HepG2 (cell line): Measurements from ENCODE around the gene ZKSCAN3. TPM values are rescaled to one million over a fixed set of nuclear protein-coding genes. Genes with fewer than 3 reads are reported as not detected.

Source experiments
- ATAC-seq: fragments of 200-7000 bp; cut with Tn5 transposase; 3 replicates; pipeline ENCODE4 v1.9.1; 2020; ENCODE audit warnings: mild to moderate bottlenecking, moderate library complexity
- BruUV-seq: library from RNA; stranded (reverse); fragments of 400-500 nt; replicated peaks from 2 replicates; lab custom pipeline; 2021; lab: Mats Ljungman, UMichigan
- CTCF ChIA-PET: fragments of 300-600 bp; formaldehyde crosslinking; extraction: SDS; loops from one replicate; lab custom pipeline; 2021; ENCODE audit warnings: low total read pairs, inconsistent platforms, low intra/inter-chr PET ratio; lab: Yijun Ruan, JAX
- POLR2A ChIA-PET: fragments of 350-600 bp; sonication (Branson Sonifier 250); formaldehyde crosslinking; loops from one replicate; lab custom pipeline; 2020; ENCODE audit warnings: antibody characterized with exemption, inconsistent platforms; lab: Yijun Ruan, JAX
- DNase-seq: peaks from one replicate; pipeline ENCODE4 v3.0.0-alpha.2; 2015; ENCODE audit warnings: low spot score
- FAIRE-seq: peaks from 3 replicates; lab custom pipeline; 2011; peaks lifted over from hg19 to GRCh38; lab: Jason Lieb, UNC
- H2AFZ ChIP-seq: one replicate; pipeline ENCODE4 v1.6.1; 2011; ENCODE audit warnings: low read length, inconsistent platforms
- H3K27ac ChIP-seq: fragments of 300-600 bp; 3 replicates; pipeline ENCODE4 v1.8.0; 2011; ENCODE audit warnings: mixed run types, mild to moderate bottlenecking, mixed read lengths, low read length, inconsistent platforms; ENCODE audit not compliant: insufficient read depth; ENCODE audit errors: extremely low read length
- H3K27me3 ChIP-seq, 2 experiments: fragments of 200-600 bp in 1 of 2; 2 replicates in 1 of 2; 3 replicates in 1 of 2; pipeline versions ENCODE4 v1.6.0 to v1.8.0; 2011; ENCODE audit warnings: low read length in 2 of 2, mild to moderate bottlenecking in 2 of 2, moderate library complexity in 2 of 2, inconsistent platforms in 1 of 2; ENCODE audit not compliant: insufficient read depth in 2 of 2, control insufficient read depth in 1 of 2
- H3K36me3 ChIP-seq, 2 experiments: fragments of 200-600 bp in 1 of 2; replicated peaks in 1 of 2; 2 replicates in 1 of 2; 3 replicates in 1 of 2; pipeline versions ENCODE4 v1.5.1 to v1.8.0; 2011; ENCODE audit warnings: low read length in 2 of 2, inconsistent platforms in 1 of 2; ENCODE audit not compliant: insufficient read depth in 2 of 2, control insufficient read depth in 1 of 2
- H3K4me1 ChIP-seq: 2 replicates; pipeline ENCODE4 v1.5.1; 2012; ENCODE audit warnings: low read length, inconsistent platforms; ENCODE audit not compliant: insufficient read depth
- H3K4me2 ChIP-seq: 2 replicates; pipeline ENCODE4 v1.6.0; 2011; ENCODE audit warnings: low read depth, low read length, inconsistent platforms
- H3K4me3 ChIP-seq, 3 experiments: fragments of 200-600 bp in 1 of 3; sonication (generic), shearing (Covaris generic) in 1 of 3; replicated peaks in 1 of 3; 2 replicates each; pipeline ENCODE4 v1.5.1; 2011 to 2016; ENCODE audit warnings: low read length in 3 of 3, inconsistent platforms in 2 of 3, low read depth in 2 of 3, mild to moderate bottlenecking in 2 of 3, control low read depth in 1 of 3, mixed read lengths in 1 of 3; ENCODE audit not compliant: insufficient read depth in 1 of 3
- H3K79me2 ChIP-seq: one replicate; pipeline ENCODE4 v1.6.1; 2011; ENCODE audit warnings: low read length, inconsistent platforms; ENCODE audit not compliant: insufficient read depth
- H3K9ac ChIP-seq: 2 replicates; pipeline ENCODE4 v1.6.0; 2011; ENCODE audit warnings: mild to moderate bottlenecking, low read depth, low read length, inconsistent platforms; ENCODE audit not compliant: insufficient read depth
- H3K9me3 ChIP-seq: 2 replicates; pipeline ENCODE4 v1.5.1; 2012; ENCODE audit warnings: mild to moderate bottlenecking, low read length
- H4K20me1 ChIP-seq: 2 replicates; pipeline ENCODE4 v1.6.0; 2011; ENCODE audit warnings: inconsistent platforms, mild to moderate bottlenecking, low read length, moderate library complexity; ENCODE audit not compliant: insufficient read depth
- DZIP1 ChIP-seq: sonication (generic); formaldehyde crosslinking; IDR thresholded peaks from 2 replicates; pipeline ENCODE4 v1.5.0; 2020; ENCODE audit warnings: mild to moderate bottlenecking, missing genetic modification reagents
- IKZF4 ChIP-seq: sonication (generic); formaldehyde crosslinking; IDR thresholded peaks from 2 replicates; pipeline ENCODE4 v1.5.1; 2020; ENCODE audit warnings: borderline replicate concordance, mild to moderate bottlenecking, low read depth, missing genetic modification reagents; ENCODE audit errors: not compliant biosample characterization
- PRDM10 ChIP-seq: sonication (generic); formaldehyde crosslinking; IDR thresholded peaks from 2 replicates; pipeline ENCODE4 v1.4.0; 2020; ENCODE audit warnings: low read depth, missing genetic modification reagents
- PTBP1 ChIP-seq: fragments of 200-400 bp; formaldehyde crosslinking; IDR thresholded peaks from 2 replicates; pipeline ENCODE4 v1.6.1; 2018; ENCODE audit warnings: low read length, low read depth; ENCODE audit not compliant: poor library complexity, severe bottlenecking
- RAD51 ChIP-seq: fragments of 450-650 bp; IDR thresholded peaks from 2 replicates; pipeline ENCODE4 v1.6.1; 2016; ENCODE audit warnings: borderline replicate concordance
- ZBED4 ChIP-seq: sonication (generic); formaldehyde crosslinking; IDR thresholded peaks from 2 replicates; pipeline ENCODE4 v1.4.0; 2020; ENCODE audit warnings: missing genetic modification reagents, borderline replicate concordance
- ZNF10 ChIP-seq: sonication (generic); formaldehyde crosslinking; IDR thresholded peaks from 2 replicates; pipeline ENCODE4 v1.4.0; 2020; ENCODE audit warnings: mild to moderate bottlenecking, low read depth, missing genetic modification reagents, borderline replicate concordance
- ZNF251 ChIP-seq: sonication (generic); formaldehyde crosslinking; IDR thresholded peaks from 2 replicates; pipeline ENCODE4 v1.9.0; 2021; ENCODE audit warnings: mild to moderate bottlenecking, missing genetic modification reagents
- ZNF343 ChIP-seq: sonication (generic); formaldehyde crosslinking; IDR thresholded peaks from 2 replicates; pipeline ENCODE4 v1.4.0; 2020; ENCODE audit warnings: mild to moderate bottlenecking, missing genetic modification reagents
- ZNF460 ChIP-seq: sonication (generic); formaldehyde crosslinking; IDR thresholded peaks from 2 replicates; pipeline ENCODE4 v1.5.1; 2020; ENCODE audit warnings: missing genetic modification reagents, mild to moderate bottlenecking, borderline replicate concordance
- WGBS: methylation state at CpG from one replicate; pipeline ENCODE4 v1.1.6; 2017; ENCODE audit warnings: low lambda C conversion rate; 5-methylcytosine and 5-hydroxymethylcytosine counted together
- in situ Hi-C: cut with HindIII; loops from 2 replicates; pipeline ENCODE4 v1.10.0; 2017; ENCODE audit warnings: low pct_unique_long_range_greater_than_20kb; ENCODE audit not compliant: extremely low pct_ligation_motif_present
- intact Hi-C: fragments of 100-400 bp; cut with micrococcal nuclease; formaldehyde crosslinking; loops from one replicate; pipeline ENCODE4 v1.10.0; 2022; ENCODE audit not compliant: unreplicated experiment
- polyA plus RNA-seq, 8 experiments: library from polyadenylated mRNA; depleted of rRNA in 3 of 8; stranded (reverse) in 7 of 8; unstranded in 1 of 8; fragments of >200 nt; fragmentation: Illumina TruSeq in 4 of 8; extraction: Trizol in 4 of 8; gene quantifications; 2 replicates each; pipeline versions ENCODE4 v1.2.1 to v1.2.3, GENCODE V29; 2011 to 2016; ENCODE audit warnings: low read depth in 4 of 8, missing spikeins in 1 of 8, mixed read lengths in 1 of 8; ENCODE audit not compliant: insufficient read depth in 1 of 8
- total RNA-seq, 5 experiments: library from RNA; depleted of rRNA; stranded (reverse); fragments of >200 nt; fragmentation: Illumina TruSeq; extraction: Trizol; gene quantifications; 2 replicates each; pipeline ENCODE4 v1.2.3, GENCODE V29; 2016; ENCODE audit warnings: low read depth in 1 of 5

Gene ZKSCAN3
- total and polyA plus RNA-seq, 2 of the 13 experiments (the other 11 are each of a cell fraction or from before 2014, with no cell fraction given) = 3.3 to 7.4 TPM

- TF ChIP-seq ZNF343 (no peak), IKZF4 (no peak), RAD51 (no peak), ZNF460 (no peak), DZIP1 (CRISPR knock-in tag) (no peak)
Observed at GRCh38 chr6:28311139-28311823, 38.5 kb upstream of the ZKSCAN3 start (continued).

GRCh38 chr6:28312939-28313338 lies 36.8 kb upstream of the ZKSCAN3 start:
- H4K20me1 ChIP-seq = no peaks in the 10 kb centered on the region
- ATAC-seq = no peak
- no peak for TF ChIP-seq PRDM10 (CRISPR knock-in tag)
- TF ChIP-seq ZNF10 (CRISPR knock-in tag) = no peak
- TF ChIP-seq ZBED4 (CRISPR knock-in tag) = no peak
- TF ChIP-seq ZNF251 (CRISPR knock-in tag) = no peak
- TF ChIP-seq PTBP1 = no peak

More at GRCh38 chr6:28312939-28313338, 36.8 kb upstream of the ZKSCAN3 start:
- Histone ChIP-seq H3K4me3 (no peak overlapping the region), H3K9me3 (no peaks in the 10 kb centered on the region), H3K4me1 (peaks cover 19% of the 10 kb centered on the region), H2AFZ (no peak overlapping the region), H3K27me3 (no peaks in the 10 kb centered on the region), H3K27ac (no peak overlapping the region), H3K36me3 (no peaks in the 10 kb centered on the region), H3K4me2 (no peak overlapping the region), H3K79me2 (no peaks in the 10 kb centered on the region), H3K9ac (no peak overlapping the region)
- CTCF ChIA-PET = no interaction called here
- intact Hi-C loops = no loop called here
- no TSS peak for BruUV-seq
- POLR2A ChIA-PET = interaction anchor here (0.7 kb wide), 1 partner anchor 23 kb away, joined by 5 read pairs; the partner anchor contains the start of gene ZSCAN31
- FAIRE-seq (no peak), DNase-seq (no peak)
- in situ Hi-C loops = no loop called here
- WGBS = 96% methylated on average over 22 of the region's 23 CpGs
